ENCODE results near the gene MYCN.

The MYCN gene

DNA sequence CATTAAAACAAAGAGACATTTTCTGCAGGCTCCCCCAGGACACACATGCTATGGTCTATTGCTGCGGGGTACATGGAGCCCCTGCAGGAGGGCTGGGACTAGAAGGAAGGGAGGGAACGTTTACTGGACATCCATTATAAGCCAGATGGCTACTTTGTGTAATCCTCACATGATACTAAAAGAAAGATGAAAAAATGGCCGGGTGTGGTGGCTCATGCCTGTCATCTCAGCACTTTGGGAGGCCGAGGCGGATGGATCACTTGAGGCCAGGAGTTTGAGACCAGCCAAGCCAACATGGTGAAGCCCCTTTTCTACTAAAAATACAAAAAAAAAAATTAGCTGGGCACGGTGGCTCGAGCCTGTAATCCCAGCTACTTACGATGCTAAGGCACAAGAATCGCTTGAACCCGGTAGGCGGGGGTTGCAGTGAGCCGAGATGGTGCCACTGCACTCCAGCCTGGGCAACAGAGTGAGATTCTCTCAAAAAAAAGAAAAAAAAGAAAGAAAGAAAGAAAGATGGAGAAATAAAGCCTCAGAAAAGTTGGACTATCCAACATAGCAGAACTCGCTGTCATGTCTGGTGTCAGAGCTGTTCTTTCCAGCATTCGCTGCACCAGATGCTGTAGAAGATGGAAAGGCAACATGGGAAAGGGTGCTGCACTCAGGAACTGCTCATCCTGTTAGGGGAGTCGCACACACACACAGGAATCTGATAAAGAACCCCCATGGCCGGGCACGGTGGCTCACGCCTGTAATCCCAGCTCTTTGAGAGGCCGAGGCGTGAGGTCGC lies 7.8 kb upstream of the MYCN start:
- no peak for DNase-seq

DNA sequence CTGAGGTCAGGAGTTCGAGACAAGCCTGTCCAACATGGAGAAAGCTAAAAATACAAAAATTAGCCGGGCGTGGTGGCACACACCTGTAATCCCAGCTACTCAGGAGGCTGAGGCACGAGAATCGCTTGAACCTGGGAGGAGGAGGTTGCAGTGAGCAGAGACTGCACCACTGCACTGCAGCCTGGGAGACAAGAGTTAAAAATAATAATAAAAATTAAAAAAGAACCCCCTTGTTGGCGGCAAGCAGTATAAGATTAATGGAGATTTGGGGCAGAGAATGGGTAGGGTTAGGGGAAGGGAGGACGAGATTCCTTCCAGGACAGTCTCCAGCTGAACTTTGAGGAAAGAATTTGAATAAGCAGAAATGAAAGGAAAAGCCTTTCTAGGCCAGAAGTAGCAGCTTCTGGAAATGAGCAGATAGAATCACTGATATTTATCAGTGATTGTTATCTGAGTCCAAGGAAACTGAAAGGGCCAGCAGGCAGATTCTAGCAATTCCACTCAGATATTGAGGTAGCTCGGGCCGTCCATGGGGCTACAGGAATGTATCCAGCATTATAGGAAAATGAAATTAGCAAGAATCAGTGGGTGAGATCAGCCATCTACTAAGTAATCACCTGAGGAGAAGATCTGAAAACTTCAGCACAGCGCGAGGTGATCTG lies 7.0 kb upstream of the MYCN start:
- no peak for DNase-seq

DNA sequence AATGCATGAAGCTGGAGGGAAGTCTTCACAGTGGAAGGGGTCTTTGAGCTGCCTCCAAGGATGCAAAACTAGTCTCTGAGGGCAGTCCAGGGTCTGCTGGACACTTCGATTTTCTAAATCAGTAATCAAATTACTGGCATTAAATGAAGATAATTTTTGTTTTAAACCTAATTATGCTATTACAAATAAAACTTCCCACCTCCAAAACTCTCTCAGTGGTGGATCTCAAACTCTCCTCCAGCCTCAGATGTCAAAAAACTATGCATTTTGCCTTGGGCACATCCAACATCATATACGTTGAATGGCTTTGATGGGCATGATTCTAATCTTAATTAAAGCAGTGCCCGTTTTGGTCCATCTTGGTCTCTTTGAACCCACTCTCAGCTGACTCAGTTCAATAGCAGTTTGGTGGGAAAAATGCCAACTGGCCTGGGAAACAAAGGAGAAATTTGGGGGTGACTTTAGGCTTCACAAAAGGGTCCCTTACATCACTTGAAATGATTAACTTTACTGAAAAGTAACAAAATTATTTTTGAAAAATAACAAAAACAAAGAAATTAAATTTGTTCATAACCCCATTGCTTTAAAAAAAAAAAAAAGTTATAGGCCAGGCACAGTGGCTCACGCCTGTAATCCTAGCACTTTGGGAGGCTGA lies 5.9 kb upstream of the MYCN start:
- DNase-seq = no peak

DNA sequence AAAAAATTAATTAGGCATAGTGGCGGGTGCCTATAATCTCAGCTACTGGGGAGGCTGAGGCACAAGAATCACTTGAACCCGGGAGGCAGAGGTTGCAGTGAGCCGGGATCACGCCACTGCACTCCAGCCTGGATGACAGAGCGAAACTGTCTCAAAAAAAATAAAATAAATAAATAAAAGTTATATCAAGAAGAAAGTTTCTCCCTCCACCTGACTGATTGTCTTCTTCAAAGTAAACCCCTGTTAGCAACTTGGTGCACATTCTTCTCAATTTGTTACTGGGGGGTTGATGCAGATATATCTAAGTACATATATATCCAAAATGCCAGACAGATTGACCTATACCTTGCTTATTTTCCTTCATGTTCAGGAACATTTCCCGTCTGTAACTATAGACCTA lies 5.2 kb upstream of the MYCN start:
- DNase-seq = no peak

DNA sequence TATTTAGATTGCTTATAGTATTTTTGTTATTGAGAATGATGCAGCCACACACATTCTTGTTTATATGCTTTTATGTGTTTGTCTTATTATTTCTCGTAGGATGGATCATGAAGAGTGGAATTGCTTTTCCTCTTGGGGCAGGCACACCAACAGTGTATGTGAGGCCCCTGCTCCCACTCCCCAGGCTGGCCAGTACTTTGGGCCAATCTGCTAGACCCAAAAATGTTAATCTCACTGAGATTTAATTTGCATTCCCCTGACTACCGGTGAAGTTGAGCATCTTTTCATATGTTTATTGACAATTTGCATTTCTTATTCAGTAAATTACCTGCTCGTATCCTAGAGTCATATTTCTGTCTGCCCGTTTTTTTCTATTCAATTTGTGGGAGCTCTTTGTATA lies 4.7 kb upstream of the MYCN start:
- no peak for DNase-seq

DNA sequence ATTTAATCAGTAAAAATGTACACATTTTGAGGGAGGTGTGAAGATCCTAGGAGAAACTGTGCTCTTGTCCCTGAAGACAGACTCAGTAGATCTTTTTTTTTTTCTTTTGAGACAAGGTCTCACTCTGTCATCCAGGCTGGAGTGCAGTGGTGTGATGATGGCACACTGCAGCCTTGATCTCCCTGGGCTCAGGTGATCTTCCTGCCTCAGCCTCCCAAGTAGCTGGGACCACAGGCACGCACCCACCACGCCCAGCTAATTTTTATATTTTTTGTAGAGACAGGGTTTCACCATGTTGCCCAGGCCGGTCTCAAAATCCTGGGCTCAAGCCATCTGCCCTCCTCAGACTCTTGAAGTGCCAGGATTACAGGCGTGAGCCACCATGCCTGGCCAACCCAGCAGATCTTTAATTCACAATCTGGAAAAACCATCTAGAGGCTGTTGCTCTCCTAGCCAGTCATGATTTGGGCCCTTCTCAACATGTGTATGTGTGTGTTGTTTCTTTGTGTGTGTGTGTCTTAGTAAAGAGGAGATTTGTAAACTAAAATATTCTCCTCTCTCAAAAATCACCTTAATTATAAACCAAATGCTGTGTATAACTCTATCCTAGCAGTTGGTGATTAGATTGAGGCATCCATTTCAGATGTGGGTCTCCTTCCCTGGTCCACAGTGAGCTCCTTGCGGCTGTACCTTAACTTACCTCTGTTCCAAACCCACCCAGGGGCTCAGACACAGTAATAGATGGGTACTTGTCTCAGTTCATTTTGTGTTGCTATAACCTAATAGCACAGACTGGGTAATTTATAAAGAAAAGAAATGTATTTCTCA lies 3.9 kb upstream of the MYCN start:
- no peak for DNase-seq

- no peak for DNase-seq
These were observed 3.1 kb upstream of the MYCN start for GRCh38 chr2:15937105-15937881.

- no peak for DNase-seq
These were observed 2.2 kb upstream of the MYCN start for GRCh38 chr2:15937882-15938802.

DNA sequence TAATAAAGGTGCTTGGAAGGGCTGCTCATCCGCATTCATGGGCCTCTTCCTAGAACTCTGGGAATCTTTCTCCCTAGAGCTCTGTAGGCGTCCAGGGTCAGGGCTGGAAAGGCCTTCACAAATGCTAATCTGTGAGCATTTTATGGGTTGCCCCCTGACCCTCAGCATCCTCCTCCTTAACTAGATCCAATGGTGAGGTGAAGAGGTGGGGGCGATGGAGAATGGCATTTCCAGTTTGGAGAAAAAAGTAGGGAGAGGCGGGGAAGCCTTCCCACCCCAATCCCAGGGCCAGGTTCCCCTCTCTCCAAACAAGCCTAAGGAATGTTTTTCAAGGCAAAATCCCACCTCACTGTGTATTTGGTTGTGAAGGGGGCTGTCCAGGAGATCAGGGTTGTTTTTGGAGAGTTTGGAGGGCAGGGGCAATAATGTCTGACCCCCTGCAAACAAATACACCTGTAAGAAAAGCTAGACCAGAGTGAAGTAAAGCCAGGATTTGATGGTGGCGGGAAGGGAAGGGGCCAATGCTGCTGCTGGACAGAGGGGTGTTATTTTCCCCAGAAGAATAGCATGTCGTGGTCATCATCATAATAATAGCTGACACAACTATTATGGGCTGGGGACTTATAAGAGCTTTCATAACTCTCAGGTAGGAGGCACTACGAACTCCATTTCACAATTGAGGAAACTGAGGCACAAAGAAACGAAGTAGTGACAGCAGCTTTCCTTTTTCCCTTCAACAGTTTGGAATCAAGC lies 1.4 kb upstream of the MYCN start:
- DNase-seq = no peak

DNA sequence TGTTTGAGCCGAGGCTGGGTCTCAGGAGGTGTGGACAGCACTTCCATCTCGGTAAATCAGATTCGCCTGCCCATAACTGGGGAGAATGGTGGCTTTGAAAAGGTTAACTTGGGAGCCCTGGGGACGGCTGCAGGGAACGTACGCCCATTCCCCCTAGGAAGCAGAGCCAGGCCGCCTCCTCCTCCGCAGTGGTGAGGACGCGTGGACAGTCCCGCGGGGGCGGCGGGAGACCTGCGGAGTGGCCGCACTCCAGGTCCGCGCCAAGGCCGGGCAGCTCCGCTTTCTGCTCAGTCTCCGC lies 845 bp upstream of the MYCN start:
- no peak for DNase-seq

- no peak for DNase-seq
These were observed 521 bp downstream of the MYCN start for GRCh38 chr2:15940661-15941480.

DNA sequence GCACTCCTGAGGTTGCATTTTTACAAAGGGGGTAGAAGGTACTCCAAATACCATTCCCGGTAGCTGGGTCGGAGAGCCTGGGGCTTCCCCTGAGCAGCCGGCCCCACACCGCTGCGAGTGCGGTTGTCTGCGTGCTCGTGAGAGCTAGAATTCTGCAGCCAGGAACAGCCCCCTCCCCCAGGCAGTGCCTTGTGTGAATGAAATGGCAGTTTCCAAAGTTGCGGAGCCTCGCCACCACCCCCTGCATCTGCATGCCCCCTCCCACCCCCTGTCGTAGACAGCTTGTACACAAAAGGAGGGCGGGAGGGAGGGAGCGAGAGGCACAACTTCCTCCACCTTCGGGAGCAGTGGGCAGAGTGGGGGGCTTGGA lies 1.1 kb downstream of the MYCN start:
- DNase-seq = no peak

DNA sequence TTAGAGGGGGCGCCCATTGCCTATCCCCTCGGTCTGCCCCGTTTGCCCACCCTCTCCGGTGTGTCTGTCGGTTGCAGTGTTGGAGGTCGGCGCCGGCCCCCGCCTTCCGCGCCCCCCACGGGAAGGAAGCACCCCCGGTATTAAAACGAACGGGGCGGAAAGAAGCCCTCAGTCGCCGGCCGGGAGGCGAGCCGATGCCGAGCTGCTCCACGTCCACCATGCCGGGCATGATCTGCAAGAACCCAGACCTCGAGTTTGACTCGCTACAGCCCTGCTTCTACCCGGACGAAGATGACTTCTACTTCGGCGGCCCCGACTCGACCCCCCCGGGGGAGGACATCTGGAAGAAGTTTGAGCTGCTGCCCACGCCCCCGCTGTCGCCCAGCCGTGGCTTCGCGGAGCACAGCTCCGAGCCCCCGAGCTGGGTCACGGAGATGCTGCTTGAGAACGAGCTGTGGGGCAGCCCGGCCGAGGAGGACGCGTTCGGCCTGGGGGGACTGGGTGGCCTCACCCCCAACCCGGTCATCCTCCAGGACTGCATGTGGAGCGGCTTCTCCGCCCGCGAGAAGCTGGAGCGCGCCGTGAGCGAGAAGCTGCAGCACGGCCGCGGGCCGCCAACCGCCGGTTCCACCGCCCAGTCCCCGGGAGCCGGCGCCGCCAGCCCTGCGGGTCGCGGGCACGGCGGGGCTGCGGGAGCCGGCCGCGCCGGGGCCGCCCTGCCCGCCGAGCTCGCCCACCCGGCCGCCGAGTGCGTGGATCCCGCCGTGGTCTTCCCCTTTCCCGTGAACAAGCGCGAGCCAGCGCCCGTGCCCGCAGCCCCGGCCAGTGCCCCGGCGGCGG lies 1.7 kb downstream of the MYCN start:
- DNase-seq = no peak

DNA sequence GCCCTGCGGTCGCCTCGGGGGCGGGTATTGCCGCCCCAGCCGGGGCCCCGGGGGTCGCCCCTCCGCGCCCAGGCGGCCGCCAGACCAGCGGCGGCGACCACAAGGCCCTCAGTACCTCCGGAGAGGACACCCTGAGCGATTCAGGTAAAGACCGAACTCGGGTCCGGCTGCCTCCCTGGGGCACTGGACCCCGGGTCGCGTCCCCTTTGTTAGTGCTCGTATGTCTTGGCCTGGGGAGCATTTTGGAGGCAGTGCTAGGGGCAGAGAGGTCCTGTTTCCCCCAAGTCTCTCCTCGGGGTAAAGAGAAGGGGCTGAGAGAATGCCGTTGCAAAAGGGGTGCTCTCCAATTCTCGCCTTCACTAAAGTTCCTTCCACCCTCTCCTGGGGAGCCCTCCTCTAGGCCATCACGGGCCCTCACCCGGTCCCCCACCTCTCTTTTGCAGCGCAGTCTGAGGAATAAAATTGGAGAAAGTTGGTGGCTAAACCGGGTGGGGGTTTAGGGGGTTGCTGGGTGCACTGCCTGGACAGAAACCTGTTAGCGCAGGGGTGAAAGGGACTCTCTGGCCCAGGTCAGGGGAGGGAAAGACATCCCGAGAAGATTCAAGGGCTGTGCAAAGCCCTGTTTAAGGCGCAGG lies 2.5 kb downstream of the MYCN start:
- no peak for DNase-seq

GRCh38 chr2:15943378-15944280 lies 3.3 kb downstream of the MYCN start:
- DNase-seq = no peak

GRCh38 chr2:15944325-15945017 lies 4.1 kb downstream of the MYCN start:
- DNase-seq = no peak

All from T1000 (cell line).